GM18868 (cell line): Measurements from ENCODE around the gene TAF8.

ENCODE experiments used
- ATAC-seq: cut with Tn5 transposase; IDR thresholded peaks from one replicate; pipeline ENCODE4 v1.9.1; 2021; ENCODE audit warnings: mild to moderate bottlenecking, moderate library complexity; ENCODE audit not compliant: unreplicated experiment

TAF8 gene

GRCh38 chr6:42049948-42050296 lies 402 bp upstream of the TAF8 start:
- no peak for ATAC-seq

GRCh38 chr6:42051268-42051653 lies 937 bp downstream of the TAF8 start:
- ATAC-seq, result no peak

DNA sequence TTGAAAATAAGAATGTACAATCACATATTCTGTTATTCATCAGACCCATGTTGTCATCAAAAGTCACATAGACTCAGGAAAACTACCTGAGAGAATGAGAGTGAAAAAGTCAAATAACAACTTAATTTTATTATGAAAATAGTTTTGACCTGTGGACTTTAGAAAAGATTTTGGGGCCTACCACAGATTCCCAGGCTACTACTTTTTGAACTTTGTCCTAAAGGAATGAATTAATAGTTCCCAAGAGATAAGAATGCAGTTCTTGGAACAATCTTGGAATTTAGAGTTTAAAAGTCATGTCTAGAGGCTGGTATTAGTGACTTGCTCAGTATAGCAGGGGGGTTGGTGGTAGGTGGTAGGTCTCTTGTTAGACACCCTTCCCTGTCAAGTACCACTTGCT lies 3.3 kb downstream of the TAF8 start:
- no peak for ATAC-seq

- no peak for ATAC-seq
These were observed 9.4 kb downstream of the TAF8 start for GRCh38 chr6:42059743-42060142.

- no peak for ATAC-seq
These were observed 15.9 kb downstream of the TAF8 start for GRCh38 chr6:42066156-42066675.

GRCh38 chr6:42068173-42068572 lies 17.8 kb downstream of the TAF8 start:
- ATAC-seq, result no peak

DNA sequence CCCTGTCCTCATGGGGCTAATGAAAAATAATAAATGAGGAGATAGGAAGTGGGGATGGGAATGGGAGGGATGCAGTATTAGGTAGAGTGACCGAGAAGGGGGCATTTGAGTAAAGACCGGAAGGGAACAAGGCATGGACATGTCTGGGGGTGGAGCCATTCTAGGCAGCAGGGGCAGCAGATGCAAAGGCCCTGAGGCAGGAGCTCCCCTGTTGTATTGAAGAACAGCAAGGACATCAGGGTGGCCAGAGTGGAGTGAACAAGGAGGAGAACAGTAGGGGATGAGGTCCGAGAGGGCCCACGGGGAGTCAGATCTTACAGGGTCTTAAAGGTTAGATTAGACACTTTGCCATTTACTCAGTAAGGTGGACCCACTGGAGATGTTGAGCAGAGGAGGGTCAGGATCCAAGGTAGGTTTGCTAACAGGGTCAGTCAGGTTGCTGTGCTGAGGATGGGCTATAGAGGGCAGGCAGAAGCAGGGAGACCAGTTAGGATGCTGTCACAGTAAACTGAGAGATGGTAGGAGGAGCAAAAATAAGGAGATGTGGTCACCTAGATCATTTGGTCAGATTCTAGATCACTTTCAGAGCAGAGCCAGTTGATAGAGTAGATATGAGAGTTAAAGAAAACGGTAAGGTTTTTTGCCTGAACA lies 18.7 kb downstream of the TAF8 start:
- ATAC-seq, result no peak

DNA sequence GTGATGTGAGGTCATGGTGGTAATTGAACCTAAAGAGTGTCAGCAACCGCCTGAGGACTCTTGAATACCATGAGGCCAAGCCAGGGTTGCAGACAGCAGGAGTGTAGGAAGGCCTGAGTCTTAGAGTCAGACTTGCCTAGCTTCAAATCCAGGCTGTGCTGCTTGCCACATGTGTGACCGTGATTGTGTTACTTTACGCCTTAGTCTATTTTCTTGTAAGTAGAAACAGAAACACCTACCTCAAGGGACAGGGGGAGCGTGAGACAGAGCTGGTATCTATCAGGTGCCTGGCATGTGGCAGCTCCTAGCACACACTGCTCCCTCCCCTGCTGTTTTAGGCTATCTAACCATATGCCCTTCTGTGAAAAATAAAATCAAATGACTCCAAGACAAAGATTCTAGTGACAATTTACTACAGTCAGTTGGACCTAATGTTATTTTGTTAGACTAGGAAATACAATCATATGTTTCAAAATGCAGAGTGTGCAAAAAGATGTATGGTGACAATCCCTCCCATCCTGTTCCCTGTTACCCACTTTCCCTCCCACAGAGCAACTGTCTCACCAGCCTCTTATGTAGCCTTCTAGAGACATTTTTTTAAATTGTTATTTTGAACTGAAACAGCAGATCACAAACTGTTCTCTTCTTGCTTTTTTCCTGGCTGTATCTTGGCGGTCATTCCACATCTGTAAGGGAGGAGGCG lies 21.7 kb downstream of the TAF8 start:
- no peak for ATAC-seq

GRCh38 chr6:42073287-42073686 lies 23.0 kb downstream of the TAF8 start:
- ATAC-seq, result no peak

- ATAC-seq, result no peak
These were observed 25.0 kb downstream of the TAF8 start for GRCh38 chr6:42075159-42075838.

DNA sequence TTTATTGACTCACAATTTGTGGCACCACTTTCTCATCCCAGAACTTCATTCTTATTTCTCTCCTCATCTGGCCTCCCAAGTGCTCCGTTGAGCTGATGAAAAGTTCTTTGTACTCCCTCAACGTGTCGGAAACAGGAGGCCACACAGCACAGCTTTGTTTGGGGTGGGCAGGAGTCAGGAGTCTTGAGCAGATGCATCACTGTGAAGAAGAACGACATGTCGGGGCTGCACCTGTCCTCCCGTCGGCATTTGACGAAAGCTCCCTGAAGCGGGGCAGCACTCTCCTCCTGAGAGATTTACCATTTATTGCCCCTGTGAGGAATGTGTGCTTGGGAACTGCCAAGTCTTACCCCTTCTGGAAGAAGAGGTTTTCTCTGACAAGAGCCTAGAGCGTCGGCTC lies 28.1 kb downstream of the TAF8 start:
- ATAC-seq, result no peak

DNA sequence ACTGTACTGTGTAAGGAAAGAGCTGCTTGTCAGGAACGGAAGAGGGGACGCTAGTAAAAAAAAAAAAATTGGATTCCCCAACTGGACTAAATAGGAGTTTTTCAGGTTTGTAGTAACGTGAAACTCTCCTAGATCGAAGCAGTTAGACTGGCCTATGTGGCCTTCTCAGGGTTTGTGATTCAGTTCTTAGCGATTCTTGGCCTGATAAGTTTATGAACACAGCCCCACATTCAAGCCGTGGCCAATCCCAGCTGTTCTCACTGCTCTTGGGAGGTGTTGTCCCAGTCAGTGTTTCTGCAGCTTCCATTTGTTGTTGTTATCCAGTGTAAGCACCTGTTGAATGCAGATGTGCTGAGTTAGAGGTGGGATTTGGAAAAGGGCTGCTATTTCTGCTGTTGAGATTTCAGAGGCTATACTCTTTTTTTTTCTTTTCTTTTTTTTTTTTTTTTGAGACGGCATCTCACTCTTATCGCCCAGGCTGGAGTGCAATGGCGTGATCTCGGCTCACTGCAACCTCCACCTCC lies 29.7 kb downstream of the TAF8 start:
- no peak for ATAC-seq

DNA sequence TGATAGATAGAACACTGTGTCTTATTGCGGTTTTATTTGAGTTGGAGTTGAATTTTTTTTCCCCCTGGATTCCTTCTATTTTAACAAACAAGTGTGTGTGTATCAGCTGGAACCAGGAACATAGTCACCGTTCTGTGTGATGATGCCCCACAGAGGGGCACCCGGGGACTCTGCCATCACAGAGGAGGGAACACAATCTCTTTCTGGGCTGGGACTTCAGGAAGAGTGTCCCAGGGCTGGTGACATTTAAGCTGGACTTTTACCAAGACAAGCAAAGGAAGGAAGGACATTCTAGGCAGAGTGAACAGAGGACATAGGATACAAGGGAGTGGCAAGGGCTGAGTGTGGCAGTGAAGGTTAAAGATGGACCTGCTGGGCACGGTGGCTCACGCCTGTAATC lies 33.2 kb downstream of the TAF8 start:
- no peak for ATAC-seq

DNA sequence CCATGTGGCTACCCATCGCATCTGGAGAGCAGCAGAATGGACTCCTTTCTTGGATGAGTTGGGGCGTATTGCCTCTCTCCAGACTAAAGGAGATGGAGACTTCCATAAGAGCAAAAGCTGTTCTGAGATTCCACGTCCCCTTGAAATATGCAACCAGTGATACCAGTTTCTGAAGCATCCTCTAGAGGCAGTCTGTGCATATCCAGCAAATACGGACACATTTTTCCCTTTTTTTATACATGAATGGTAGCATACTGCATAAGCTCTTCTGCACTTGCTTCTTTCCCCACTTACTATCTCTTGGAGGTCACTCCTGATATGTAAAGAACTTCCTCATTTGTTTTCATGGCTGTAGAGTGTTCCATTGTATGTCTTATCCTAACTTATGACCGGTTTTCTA lies 34.6 kb downstream of the TAF8 start:
- ATAC-seq, result no peak

GRCh38 chr6:42086046-42087035 lies 36.0 kb downstream of the TAF8 start:
- ATAC-seq, result no peak

- ATAC-seq, result no peak
These were observed 37.8 kb downstream of the TAF8 start for GRCh38 chr6:42088101-42088591.

GRCh38 chr6:42090819-42091717 lies 40.7 kb downstream of the TAF8 start:
- ATAC-seq, result no peak

- no peak for ATAC-seq
These were observed 41.3 kb downstream of the TAF8 start for GRCh38 chr6:42091718-42092023.

GRCh38 chr6:42093582-42094329 lies 43.4 kb downstream of the TAF8 start:
- no peak for ATAC-seq
